Stimulated activated CD4-positive, alpha-beta T cell treated with anti-CD3 and anti-CD28 coated beads, Interleukin-15, amount 100 ng/mL, for 1 hour (primary cell): ENCODE results near the gene PSMD6.

ENCODE experiments used
- DNase-seq, 2 donors: peaks; one replicate each; pipeline ENCODE4 v3.0.0-alpha.2; 2020; ENCODE audit warnings: low read depth in 1 of 2, low spot score in 1 of 2

The PSMD6 gene

DNA sequence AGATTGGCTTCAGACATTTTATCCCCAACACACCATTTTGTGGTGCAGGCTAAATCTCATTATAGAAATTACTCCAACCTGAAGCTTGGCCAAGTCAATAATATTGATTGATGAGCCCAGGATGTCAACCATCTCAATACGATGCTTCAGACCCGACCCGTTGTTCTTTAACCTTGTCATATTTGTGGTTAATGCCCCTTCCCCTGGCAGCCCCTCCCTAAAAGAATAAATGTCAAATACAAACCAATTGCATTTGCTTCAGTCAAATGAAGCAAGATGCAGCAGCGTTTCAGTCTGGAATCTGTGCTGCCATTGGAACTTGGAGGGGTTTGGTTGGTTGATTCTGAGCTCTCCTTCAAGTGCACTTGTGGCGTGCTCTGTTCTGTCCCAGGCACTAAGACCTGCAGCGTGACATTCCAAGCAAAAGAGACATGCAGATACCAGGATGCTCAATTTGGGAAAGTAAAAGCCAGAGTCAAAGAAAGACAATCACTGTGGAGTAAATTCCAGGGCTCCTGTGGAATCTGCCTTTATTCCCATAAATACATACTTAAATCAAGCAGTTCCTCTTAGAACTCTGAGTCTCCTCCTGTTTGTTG is 23.8 kb upstream of the PSMD6 start:
- DNase-seq, result no peak

DNA sequence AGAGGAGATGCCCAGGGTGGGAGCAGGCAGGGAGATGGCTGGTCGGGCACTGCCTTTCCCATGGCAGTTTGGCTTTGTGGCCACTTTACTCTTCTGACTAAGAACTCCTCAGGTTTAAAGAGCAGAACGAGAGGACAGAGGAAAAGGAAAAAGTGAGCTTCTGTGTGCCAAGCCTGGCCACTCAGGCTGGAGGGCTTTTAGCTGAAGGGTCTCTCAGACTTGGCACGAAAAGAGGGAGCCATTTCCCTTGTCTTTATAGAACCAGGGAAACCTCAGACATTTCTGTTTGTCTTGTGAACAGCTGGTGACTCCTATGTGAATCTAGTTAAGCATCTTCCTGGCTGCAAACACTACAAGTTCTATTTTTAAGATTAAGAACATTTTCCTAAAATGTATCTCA is 23.3 kb upstream of the PSMD6 start:
- no peak for DNase-seq

- DNase-seq, result no peak
Measured at GRCh38 chr3:64042952-64043351, 19.7 kb upstream of the PSMD6 start.

DNA sequence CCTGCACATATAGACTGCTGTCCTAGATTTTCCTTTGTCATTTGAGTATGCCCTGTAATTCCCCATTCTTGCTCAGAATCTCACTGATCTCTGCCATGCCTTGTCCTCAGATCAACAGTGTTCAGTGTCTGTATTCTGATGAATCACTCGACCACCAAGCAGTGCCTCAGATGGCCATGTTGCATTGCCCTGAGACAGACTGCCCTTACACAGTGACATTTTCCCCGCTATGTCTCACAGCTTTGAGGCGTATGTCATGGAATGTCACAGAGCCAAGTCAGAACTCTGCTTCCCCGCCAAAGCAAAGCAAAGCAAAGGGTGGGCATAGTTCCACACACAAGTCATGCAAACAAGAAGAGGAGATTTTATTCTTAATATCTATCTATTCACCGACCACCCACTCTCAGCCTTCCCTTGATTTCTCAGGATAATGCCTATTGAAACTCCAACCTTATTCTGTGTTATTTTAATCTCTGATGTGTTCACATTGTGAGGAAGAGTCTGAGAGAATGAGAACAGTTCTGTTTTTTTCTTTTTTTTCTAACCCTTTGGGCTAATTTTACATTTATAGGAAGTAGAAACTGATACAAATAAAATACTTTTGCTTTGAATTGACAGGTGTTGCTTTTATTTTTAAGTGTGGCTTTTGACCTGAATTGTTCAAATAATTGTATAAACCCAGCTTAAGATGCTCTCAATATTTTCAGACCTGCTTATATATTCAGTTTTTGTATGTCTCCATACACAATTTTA is 16.9 kb upstream of the PSMD6 start:
- no peak for DNase-seq

- DNase-seq, result no peak
Measured at GRCh38 chr3:64039332-64039731, 16.0 kb upstream of the PSMD6 start.

DNA sequence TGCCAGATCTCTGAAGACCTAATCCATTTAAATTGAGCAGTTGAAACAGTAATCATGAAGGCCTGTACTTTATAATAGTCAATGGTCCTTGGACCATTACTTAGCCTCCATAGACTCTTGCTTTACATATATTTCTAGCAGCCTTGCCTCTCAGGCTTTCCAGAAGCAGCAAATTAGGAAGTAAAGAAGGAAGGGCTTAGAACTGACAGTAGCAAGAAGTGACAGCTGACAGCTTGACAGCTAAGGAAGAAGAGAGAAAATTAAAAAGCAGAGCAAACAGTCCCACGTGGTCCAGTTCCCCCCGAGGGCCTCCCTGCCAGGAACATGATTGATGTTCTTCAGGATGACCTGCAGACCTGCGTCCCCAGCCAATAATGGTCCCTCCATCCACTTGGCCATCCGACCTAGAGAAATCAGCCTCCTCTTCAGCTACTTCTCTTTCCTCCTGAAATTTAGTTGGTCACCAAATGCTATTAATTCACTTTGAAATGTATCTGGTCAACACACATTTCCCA is 15.0 kb upstream of the PSMD6 start:
- DNase-seq, result no peak

DNA sequence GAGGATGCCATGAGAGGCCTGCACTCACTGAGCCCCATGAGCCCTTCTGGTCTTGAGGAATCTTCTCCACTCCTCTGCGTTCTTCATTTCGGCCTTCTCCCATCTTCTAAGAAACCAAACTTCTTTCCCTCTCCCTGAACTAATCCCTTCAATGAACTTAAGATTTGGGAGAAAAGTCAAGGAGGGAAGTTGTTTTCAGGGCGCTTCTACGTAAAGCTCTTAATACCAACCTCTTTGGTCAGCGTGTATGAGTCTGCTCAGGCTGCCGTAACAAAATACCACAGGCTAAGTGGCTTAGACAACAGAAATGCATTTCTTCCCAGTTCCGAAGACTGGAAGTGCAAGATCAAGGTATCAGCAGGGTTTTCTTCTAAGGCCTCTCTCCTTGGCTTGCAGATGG is 13.8 kb upstream of the PSMD6 start:
- no peak for DNase-seq

- no peak for DNase-seq
Measured at GRCh38 chr3:64033069-64033468, 9.8 kb upstream of the PSMD6 start.

- DNase-seq, result no peak
Measured at GRCh38 chr3:64031540-64032508, 8.5 kb upstream of the PSMD6 start.

DNA sequence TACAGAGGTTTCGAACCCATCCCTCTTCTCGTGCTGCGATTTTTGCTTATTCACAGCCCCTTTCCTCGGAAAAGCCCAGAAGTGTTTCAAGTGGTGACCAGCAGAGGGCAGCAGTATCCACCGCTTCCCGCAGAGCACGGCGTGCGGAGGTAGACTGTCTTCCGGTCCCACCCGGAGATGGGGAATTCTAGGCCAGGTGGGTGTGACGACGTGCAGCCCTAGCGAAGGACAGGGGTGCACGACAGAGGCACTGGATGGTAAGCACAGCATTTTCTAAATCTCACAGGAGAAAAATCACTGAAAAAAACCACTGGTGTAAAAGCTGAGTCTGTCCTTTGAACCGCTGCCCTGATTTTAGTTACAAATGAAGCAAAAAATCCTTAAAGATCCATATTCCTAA is 7.4 kb upstream of the PSMD6 start:
- DNase-seq, result peak; percentile 49 to 62

- no peak for DNase-seq
Measured at GRCh38 chr3:64029287-64029686, 6.0 kb upstream of the PSMD6 start.

DNA sequence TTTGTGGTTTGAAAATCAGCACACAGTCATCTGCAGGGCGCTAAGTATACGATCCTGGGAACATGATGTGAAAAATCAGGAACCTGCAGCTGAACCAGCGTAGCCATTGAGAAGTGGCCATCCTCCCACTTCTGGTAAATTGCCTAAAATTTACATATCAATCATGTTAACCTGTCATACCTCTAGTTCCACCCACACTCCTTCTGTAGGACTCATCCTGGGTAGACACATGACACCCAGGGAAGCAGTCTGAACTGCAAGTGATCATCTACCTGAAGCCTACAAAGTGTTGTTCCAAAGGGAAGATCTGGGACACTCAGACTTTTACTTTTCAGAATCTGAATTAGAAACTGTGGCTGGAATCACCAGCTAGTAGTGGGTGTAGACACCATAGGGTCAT is 5.5 kb upstream of the PSMD6 start:
- DNase-seq, result no peak

DNA sequence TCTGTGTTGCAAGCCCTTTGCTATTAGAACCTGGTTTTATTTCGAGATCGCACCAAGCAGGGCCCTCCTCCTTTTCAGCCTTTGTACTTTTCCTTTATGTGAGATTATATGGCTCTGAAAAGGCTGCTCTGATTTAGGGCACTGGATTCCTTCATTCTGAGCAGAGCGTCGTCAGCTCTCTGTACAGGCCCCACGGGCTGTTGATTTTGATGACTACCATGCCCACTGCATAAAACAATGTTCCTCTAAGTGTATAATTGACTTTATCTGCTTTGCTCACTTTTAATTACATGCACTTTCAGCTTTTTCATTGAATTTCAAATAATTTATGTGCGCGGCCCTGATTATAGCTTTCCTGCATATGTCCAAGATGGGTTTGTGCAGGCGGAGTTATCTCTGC is 4.4 kb upstream of the PSMD6 start:
- DNase-seq, result no peak

- no peak for DNase-seq
Measured at GRCh38 chr3:64026346-64026745, 3.1 kb upstream of the PSMD6 start.

GRCh38 chr3:64023861-64024223 is 548 bp upstream of the PSMD6 start:
- DNase-seq, result no peak

DNA sequence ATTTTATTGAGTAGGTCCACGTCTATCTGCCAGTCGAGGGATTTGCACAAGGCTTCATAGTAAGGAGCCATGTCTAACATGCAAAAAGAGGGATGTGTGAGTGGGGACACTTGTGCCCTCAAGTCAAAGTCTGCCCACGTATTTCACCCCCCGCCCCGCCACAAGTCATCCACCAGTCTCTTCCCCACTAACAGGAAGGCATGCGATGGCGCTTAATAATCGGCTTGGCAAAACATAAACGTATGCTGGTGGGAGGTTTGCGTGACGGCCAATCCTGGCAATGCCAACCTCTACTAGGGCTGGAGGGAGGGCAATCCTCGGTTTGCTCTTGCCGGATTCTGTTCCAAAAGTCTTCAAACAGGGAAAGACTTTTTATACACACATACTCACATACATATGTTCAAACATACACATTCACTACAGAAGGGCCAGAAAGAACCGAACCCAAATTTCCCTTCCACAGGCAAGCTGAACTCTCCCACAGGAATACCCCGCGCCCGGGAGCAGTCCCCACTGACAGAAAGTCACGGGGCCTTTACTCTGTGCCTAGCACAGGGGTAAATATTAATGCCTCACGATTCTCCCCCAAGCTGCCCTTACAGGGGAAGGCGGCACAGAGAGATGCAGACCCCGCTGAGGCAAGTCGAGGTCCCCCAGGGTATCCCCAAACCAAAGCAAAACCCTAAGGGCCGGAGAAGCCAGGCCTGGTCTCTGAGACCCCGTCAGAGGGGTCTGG is 675 bp downstream of the PSMD6 start:
- DNase-seq, result no peak

GRCh38 chr3:64021922-64022321 is 1.4 kb downstream of the PSMD6 start:
- no peak for DNase-seq

GRCh38 chr3:64019879-64020278 is 3.4 kb downstream of the PSMD6 start:
- no peak for DNase-seq

- no peak for DNase-seq
Measured at GRCh38 chr3:64019271-64019670, 4.0 kb downstream of the PSMD6 start.

GRCh38 chr3:64016941-64017620 is 6.2 kb downstream of the PSMD6 start:
- no peak for DNase-seq

DNA sequence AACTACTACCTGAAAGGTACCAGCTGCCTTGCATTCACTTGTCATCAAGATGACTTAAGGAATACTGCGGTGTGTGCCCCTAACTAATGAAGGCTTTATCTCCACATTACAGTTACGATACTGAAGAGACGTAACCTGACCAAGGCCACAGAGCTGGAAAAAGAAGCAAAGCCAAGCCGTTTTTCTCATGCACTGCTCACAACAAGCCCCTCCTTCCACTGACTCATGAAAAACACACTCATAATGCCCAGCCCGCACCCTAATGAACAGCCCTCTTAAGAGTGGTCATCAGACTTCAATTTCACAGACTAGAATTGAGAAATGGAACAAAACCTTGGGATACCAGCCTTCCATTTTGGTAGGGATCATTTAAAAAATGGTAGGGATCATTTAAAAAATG is 11.6 kb downstream of the PSMD6 start:
- DNase-seq, result no peak
